GM18511 (cell line): ENCODE results near the gene LDLRAD4.

Experiments
- ATAC-seq: cut with Tn5 transposase; IDR thresholded peaks from one replicate; pipeline ENCODE4 v1.9.1; 2021; ENCODE audit warnings: mild to moderate bottlenecking, moderate library complexity; ENCODE audit not compliant: unreplicated experiment

Gene LDLRAD4

DNA sequence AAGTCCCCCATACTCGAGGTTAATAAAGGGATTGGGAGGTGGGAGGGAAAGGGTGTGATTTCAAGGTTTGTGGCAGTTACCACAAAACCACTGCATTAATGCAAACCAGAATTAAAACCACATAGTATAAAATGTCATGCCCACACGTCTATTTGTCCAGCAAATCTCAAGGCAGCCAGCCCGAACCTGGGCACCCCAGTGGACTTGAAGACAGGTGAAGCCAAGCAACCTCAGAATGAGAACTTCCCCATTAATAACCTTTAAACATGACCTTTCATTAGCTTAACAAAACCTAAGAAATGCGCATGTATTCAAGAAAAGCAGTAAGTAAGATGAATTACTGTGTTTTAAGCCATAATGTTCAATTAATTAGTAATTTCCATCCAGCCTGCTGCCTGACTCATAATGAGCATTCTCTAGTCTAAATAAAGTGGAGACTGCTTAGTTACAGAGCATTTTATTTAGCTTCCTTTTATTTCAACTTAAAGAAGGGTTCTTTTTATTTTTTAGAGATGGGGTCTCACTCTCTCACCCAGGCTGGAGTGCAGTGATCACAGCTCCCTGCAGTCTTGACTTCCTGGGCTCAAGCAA, 278.2 kb downstream of the LDLRAD4 start:
- no peak for ATAC-seq

DNA sequence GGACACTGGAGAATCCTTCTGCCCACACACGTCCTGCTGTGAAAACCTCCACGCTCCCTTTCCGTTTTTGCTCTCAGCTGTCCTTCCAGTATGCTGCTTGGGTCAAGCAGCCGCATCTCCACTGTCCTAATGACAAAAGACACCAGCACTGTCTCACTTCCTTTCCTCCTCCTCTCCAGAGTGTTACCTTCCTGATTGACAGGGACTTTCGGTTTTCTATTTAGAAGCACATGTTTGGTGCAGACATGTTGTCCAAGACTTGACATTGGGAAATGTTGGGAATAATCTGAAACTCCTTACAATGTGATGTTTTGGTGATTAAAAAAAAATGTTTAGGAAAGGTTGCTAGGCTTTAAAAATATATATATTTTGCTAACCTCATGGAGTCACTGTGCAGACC, 281.2 kb downstream of the LDLRAD4 start:
- no peak for ATAC-seq

DNA sequence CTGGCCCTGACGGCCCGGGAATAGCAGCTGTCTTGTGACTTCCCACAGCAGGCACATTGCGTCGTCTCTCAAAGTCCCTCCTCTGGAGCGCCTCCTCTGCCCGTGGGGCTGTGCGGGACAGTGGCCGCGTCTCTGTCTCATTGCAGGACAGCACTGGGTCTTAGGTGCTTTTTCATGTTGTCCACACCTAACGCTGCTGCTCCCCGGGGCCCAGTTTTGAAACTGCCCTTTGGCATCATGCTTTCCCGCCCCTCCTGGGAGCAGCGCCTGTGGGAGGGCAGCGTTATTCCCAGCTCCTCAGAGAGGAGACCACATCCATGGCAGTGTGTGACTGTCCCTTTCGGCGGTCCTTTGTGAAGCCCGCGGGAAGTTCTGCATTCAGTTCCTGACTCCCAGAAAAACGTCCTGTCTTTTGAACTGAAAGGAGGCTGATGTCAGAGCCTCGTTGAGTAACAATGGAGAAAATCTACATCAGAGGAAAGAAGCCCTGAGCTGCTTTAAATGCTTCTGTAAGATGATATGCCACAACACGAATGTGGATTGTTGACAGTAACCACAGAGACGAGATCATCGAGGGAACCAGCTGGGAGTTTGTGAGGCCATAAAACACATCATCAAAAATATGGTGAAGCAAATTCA, 281.8 kb downstream of the LDLRAD4 start:
- ATAC-seq, result no peak

DNA sequence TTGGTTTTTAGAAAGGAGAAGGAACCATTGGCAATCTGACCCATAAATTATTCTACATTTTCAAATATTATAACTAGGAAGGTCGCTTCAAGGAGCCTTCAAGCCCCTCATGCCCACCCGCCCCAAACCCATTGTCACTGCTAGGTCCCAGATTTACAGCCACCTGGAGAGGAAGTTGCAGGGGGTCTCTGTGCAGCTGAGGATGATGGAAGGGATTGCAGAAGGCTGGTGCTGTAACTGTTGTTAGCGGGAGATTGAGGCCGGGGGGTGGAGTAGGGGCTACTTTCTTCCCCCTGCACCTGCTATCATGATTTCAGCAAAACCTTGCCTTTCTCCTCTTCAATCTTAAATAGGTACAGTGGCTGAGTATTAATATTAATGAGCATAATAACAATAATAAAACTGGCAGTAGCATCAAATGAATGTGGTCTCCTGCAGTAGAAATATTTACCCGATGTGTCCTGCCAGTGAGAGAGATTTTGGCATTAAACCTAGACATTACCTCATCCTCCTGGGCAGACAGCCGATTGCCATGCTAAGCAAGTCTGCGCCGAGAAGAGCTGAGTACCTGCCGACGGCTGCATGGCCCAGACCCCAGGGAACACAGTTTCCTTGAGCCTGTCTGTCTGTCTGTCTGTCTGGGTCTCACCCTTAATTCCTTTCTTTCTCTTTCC, 282.4 kb downstream of the LDLRAD4 start:
- no peak for ATAC-seq

DNA sequence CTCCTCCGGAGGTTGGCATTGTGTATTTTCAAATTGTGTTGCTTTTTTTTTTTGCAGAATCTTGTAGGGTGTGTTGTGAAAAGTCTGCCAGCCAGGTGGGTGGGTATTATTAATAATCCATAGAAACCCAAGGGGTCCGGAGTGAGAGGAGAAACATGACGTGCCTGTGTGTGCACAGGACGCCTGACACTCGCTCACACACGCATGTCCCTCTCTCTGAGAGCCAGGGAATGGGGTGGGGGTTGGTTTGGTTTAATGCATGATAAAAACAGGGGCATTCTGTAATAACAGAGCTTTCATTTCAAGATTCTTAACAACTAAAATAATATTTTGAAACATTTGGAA, 283.0 kb downstream of the LDLRAD4 start:
- ATAC-seq, result no peak

DNA sequence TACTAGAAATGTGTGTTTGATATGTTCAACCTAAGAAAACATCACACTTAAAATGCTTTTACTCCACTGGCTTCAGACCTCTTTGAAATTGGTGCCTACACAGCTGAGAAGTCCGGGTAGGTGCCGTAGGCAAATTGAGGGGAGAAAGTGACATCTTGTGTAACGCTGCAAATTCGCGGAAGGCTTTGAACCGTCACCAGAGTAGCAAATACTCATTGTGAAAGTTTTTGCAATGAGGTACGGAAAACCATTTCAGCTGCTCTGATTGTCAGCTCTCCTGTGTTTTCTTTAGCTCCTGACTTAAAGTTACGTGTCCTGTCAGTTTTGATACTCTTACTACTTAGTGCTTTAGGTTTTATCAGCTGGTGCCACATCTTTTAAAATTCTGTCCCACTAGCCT, 283.3 kb downstream of the LDLRAD4 start:
- peak; percentile 97 for ATAC-seq

DNA sequence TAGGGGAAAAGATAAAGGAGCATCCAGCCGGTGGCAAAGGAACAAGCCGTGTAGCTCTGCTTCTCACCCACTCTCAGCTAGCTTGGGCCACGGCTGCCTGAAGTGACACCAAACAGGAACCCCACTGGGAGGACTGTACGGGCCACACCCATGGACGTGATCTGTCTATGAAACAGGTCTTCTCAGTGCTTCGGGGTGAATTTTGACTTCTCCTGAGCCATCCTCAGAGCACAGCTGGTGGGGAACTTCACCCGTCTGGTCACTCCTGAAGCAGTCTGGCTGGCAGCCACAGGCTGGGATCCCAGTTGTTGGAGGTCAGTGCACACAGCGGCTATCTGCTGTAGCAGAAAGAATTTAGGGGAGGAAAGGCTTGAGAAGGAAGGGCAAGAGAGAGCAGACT, 284.0 kb downstream of the LDLRAD4 start:
- no peak for ATAC-seq

DNA sequence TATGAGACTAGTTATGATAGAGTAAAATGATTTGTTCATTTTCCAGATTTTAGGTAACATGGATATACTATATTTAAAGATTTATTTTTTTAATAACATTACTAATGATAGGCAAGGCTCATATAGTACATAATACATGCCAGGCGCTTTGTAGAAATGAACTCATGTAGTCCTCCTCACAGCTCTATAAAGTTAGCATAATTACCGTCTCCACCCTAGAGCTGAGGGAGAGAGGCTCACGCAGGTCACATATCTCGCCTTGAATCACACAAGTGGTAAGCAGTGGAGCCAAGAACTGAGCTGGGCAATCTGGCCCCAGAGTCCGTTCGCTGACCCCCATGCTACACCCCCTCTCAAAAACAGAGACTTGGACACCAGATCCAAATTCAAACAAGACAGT, 285.3 kb downstream of the LDLRAD4 start:
- ATAC-seq, result no peak

DNA sequence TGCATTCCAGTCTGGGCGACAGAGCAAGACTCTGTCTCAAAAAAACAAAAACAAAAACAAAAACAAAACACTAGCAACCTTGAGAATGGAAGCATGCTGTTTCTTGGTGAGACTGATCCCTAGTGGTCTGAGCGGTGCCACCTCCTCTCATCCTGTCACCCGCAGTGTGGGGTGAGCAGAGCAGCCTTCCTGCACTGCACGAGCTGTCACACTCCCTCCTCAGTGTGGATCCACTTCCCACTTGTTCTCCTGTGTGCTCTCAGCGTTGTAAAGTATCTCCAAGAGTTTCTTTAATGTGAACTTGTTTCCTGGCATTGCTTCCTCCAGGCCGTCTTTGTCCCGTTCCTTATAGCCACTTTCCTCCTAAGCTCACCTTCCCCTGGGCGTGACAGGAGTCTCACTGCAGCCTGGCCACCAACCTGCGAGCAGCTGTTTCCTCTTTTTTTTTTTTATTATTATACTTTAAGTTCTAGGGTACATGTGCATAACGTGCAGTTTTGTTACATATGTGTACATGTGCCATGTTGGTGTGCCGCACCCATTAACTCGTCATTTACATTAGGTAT, 287.3 kb downstream of the LDLRAD4 start:
- no peak for ATAC-seq

DNA sequence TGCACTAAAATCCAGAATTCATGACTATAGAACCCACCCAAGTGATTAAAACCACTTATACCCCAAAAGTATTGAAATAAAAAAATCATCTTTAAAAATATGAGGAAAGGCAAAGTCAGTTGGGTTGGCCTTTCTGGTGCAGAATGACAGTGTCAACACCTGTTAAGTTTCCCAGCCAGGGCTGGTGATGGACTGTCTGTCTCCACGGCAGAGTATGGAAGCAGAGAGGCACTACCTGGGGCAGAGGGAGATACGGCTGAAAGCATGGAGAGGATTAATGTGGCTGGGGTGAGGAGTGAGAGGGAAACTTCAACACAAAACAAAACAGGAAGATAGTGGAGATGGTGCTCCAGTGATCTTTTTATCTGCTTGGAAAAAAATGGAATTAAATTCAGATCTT, 292.0 kb downstream of the LDLRAD4 start:
- ATAC-seq, result no peak

DNA sequence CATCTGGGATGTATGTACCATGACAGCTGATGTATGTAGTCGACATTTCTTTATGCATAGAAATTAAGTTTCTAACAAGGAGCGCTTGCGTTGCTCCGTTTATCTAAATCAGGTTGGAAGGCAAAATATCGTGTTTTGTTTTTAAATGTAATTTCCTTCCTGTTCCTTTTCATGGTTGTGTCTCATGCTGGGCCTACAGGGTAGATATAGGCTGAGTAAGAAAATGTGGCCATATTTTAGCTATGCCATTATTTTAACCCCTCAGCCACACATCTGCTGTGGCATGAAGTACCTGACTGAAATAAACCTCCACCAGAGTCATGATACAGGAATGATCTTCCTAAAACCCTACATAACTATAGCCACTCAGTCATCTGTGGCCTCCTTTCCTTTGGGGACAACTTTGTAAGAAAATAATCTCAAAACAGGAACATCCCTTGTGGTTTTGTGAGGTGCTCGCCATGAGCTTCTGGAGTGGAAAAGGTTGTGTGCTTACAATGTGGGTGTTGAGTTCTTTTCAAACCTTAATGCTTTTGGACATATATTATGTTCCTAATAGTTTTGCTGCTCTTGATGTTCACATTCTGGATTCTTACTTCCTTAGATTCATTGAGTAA, 293.5 kb downstream of the LDLRAD4 start:
- no peak for ATAC-seq

DNA sequence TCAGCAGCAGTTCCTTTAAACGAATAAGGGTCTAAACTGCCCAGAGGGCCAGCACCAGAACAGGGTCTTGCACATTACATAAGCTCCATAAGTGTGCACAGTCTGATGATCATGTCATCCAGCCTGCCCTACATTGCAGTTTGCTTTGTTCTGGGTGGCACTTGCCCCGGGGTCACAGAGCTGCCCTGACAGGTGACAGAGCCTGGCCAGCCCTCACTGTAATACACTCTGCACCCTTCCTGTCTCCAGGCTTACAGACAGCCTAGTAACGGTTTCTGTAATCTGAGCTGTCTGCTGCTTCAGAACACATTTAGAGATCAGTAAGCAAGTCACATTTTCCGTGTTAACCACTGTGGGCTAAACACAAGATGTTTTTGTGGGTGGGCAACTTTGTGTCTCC, 294.5 kb downstream of the LDLRAD4 start:
- ATAC-seq, result no peak

DNA sequence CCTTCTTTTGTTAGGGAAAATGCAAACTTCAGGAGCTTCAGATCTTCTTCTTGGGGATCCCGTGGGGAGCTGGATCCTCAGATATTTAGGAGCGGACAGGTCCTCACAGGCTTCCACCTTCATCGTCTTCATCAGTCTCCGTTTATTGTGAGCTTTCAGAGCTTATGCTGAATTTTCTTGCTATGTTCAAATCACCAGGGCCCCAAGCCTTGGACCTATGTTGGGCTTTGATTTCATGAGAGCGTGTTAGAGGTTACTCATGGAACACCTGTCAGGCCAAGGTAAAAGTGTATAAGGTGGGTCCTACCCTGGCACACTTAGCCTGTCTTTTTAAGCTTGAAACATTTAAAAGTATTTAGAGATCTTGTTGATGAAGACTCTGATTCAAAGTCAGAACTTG, 294.9 kb downstream of the LDLRAD4 start:
- ATAC-seq, result no peak

DNA sequence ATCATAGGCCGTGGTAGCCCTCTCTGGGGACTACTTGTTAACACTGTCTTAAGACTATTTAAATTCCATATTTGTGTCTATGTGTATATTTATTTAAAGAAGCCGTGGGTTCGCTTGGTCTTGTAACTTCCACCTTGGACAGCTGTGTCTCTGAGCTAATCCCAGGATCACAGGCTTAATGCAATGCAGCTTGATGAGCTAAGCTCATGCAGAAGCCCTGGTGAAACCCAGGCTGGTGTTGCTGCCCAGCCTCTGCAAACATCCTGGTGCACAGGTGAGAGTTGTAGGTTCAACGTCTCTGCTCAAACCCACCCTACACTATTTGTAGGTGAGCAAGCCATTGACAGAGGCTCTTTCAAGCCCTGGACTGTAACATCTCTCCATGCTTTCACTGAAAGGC, 296.0 kb downstream of the LDLRAD4 start:
- ATAC-seq, result no peak

DNA sequence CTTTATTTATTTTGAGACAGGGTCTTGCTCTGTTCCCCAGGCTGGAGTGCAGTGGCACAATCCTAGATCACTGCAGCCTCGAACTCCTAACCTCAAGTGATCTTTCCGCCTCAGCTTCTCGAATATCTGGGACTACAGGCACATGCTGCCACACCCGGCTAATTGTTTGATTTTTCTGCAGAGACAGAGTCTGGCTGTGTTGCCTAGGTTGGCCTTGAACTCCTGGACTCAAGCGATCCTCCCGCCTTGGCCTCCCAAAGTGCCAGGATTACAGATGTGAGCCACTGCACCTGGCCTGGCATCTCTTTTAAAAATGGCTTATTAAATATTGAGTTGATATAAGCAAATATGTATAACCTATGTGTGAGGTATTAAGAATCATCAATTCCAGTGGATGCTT, 298.3 kb downstream of the LDLRAD4 start:
- no peak for ATAC-seq

DNA sequence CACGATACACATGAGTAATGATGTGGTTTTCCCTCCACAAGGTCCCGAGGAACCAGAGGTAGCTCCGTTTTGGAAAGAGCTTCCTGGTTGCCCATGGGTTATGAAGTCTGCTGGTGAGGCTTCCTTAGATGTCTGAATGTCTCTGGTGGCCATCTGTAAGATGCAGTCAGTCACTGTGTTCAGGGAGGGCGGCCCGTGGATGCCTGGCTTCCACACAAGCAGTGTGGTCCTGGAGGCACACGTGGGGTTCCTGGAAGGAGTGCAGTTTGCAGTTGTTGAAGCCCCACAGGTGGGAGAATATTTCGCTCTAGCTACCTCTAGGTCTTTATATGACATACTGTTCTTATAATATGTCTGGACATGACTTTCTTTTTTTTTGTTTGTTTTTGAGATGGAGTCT, 298.8 kb downstream of the LDLRAD4 start:
- ATAC-seq, result no peak

DNA sequence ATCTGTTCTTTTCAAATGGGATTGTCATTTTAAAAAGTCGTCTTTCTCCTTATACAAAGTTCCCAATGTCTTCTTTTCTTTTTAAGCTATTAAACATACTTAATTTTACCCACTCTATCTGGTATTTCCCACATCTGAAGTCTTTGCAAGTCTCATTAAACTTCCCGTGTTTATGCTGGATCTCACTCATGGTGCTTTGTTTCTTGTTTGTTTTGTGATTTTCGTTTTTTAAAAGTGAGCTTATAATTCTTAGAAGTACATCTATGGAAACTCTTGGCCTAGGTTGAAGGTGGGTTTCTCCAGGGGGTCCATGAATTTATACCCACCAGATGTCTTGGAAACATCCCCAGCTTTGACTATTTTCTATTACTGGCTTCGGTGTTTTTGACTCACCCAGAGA, 299.8 kb downstream of the LDLRAD4 start:
- no peak for ATAC-seq

DNA sequence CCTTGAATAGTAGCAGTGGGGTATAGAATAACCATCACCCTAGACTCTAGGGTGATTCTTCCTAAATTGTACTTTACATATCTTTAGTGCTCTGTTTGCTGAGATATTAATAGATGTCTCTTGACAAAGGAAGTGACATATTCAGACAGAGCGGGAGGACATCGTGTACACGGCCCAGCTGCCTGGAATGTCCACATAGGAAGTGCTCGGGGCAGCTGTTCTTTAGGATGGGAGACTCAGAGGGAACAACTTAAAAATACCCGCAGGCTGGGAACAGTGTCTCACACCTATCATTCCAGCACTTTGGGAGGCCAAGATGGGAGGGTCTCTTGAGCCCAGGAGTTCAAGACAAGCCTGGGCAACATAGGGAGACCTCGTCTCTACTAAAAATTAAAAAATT, 301.7 kb downstream of the LDLRAD4 start:
- no peak for ATAC-seq

DNA sequence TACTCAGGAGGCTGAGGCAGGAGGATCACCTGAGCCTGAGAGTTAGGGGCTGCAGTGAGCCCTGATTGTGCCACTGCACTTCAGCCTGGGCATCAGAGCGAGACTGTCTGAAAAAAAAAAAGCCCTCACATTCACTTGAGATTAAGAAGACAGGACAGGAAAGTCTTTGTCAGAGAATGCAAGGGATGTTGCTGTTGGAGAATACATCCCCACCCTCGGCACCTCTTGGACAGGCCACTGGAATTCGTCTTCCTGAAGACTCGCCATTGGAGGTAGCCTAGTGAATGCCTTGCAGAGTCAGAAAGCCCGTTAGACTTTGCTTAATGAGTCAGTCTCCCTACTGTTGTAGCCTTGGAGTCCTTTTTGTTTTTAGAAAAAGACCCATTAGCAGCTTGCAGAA, 302.2 kb downstream of the LDLRAD4 start:
- ATAC-seq, result no peak

DNA sequence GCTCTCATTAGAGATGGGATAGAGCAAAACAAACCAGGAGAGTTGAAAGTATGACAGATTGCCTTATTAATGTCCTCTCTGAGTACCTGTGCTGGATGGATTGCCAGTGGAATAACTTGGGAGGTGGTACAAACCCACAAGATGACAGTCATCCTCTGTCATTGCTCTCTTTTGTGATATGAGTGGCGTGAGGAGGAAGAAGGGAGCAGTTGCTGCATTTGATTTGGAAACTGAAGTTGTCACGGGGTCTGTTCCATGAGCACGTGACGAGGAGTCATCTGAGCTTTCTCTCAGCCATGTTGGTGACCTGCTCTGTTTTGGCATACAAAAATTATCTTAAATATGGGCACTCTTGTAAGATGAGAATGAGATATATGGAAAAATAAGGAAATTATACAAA, 302.9 kb downstream of the LDLRAD4 start:
- no peak for ATAC-seq

DNA sequence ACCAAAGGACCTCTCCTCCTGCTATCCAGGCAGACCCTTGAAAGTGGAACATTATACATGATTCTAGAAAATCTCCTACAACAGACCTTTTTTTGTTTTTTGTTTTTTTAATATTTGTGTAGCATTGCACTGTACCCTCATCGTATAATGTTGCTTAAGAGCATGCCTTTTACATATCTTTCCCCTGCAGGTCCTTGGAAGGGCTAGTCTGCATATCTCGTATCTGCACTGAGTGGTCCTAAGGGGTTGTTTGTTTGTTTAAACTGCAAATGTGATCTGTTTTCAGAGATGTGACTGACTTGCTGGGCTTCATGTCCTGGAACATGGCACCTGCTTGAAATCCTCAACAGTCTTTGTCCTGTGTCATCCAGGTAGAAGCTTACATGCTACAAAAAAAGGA, 303.7 kb downstream of the LDLRAD4 start:
- no peak for ATAC-seq
